ENCODE results near the gene LAMA3. TPM values are rescaled to one million over a fixed set of nuclear protein-coding genes. Genes with fewer than 3 reads are reported as not detected.

LAMA3 gene
- total and polyA plus RNA-seq, 8 donors = 2.1 to 13.9 (median 5.1) TPM

DNA sequence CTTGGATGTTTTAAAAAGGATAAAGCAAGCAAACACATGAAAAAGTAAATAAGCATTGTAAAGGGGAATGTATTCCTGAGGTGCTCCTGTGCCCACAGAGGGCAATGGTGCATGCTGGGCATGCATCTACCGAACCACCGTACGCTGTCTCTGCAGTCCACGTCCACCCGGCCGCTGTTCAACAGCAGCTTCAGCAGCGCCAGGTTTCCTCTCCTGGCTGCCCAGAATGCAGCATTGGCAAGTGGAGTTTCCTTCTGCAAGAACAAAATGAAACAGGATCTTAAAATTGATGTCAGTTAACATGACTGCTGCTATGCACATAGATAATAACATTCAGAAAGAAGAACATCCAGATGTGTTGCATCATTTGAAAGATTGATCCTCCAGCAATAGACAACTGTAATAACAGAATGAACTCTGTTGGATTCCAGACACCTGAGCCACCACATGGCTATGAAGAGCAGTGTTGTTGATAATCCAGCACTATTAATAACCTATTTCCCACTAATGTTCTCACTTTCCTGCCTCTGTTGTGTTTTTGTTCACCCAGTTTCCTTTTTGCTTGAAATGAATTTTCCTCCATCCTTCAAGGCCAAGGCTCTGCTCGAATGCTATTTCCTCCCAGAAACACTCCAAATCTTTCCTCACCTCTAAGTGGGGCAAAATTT, 40.2 kb upstream of the LAMA3 start:
- no peak overlapping the region for H3K4me3 ChIP-seq
- no peak overlapping the region for H3K27ac ChIP-seq
- intact Hi-C loops (cut with DNase I) = no loop called here
- H3K36me3 ChIP-seq = no peaks in the 10 kb centered on the region
- H3K9me3 ChIP-seq = no peaks in the 10 kb centered on the region
- WGBS, 2 donors = 74 to 78% methylated on average over 8 of the region's 8 CpGs
- no peak for ATAC-seq
- peaks cover 0 to 3% (median 0%) of the 10 kb centered on the region in 3 donors for H3K4me1 ChIP-seq
- DNase-seq = no peak
- FAIRE-seq = no peak
- TF ChIP-seq, protein P1, sequence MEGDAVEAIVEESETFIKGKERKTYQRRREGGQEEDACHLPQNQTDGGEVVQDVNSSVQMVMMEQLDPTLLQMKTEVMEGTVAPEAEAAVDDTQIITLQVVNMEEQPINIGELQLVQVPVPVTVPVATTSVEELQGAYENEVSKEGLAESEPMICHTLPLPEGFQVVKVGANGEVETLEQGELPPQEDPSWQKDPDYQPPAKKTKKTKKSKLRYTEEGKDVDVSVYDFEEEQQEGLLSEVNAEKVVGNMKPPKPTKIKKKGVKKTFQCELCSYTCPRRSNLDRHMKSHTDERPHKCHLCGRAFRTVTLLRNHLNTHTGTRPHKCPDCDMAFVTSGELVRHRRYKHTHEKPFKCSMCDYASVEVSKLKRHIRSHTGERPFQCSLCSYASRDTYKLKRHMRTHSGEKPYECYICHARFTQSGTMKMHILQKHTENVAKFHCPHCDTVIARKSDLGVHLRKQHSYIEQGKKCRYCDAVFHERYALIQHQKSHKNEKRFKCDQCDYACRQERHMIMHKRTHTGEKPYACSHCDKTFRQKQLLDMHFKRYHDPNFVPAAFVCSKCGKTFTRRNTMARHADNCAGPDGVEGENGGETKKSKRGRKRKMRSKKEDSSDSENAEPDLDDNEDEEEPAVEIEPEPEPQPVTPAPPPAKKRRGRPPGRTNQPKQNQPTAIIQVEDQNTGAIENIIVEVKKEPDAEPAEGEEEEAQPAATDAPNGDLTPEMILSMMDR (IDR thresholded peaks at IDR 0.05) = no peak
- no peaks in the 10 kb centered on the region for H3K27me3 ChIP-seq

DNA sequence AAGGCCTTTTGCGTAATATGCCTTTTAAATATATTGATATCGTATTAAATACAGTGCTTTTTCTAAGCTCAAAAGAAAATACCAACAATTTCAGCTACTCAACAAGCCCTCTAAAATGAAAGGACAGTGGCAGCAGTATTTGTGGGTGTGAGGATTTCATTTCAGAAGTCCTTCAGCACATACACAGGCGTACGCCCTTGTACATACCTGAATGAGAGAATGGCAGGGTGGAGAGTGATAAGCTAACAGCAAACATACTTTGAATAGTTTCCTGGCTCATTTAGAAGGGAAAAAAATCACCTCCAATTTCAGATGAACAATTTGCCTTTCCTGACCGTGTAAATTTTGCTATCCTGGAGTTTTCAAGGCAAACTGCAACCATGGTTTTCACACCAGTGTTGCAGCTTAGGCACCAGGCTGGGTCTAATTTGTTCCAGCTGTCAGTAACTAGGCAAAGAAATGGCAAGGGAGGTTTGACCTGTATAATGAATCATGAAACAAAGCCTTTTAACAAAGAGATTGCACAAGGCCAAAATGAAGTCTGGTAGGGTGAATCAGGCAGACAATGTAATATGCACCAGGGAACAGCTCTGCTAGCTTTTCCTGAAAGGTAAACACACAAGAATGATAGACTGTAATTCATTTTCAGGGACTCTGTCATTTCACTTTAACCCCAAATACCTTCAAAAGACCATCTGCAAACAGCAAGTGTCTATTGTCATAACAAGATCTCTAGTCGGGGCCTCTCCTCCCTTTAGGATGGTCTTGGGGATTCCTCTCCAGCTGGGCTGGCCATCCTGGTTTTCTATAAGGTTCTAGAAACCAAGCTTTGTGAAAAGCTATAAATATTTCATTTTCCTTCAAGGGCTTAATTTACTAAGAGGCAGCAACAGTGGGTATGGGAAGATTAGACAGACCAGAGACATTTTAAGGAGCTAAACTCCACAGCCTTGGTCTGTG, 38.0 kb upstream of the LAMA3 start:
- TF ChIP-seq, protein P1 (IDR thresholded peaks at IDR 0.05) = no peak
- ATAC-seq (peak in 3 of 4 donors; percentile 65 to 86 (median 74)), FAIRE-seq (no peak), DNase-seq (no peak)
- Histone ChIP-seq H3K27me3 (no peaks in the 10 kb centered on the region), H3K4me1 (peaks cover 0 to 3% (median 0%) of the 10 kb centered on the region in 3 donors), H3K4me3 (no peak overlapping the region), H3K9me3 (no peaks in the 10 kb centered on the region), H3K27ac (peak overlapping the region in 1 of 4 donors; percentile 7), H3K36me3 (no peaks in the 10 kb centered on the region)
- WGBS, 2 donors = 58 to 67% methylated on average over 6 of the region's 6 CpGs
- intact Hi-C loops (cut with DNase I) = no loop called here

DNA sequence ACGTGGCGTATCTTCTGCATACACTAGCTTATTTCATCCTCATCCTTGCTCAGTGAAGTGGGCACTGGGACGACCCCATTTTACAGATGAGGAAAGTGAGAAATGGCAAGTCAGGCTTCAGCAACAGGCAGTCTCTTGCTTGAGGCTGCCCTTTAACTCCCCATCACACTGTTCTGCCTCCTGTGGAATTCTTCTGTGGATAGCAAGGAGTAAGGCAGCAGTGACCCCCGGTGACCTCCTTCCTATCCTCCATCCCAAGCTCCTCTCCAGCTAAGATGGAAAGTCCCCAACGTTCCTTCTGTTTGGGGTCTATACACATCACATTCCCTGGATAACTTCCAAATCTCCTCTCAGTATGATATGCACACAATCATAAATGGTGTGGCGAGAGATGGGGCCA, 37.0 kb upstream of the LAMA3 start:
- no peak for DNase-seq
- no peaks in the 10 kb centered on the region for H3K9me3 ChIP-seq
- no peaks in the 10 kb centered on the region for H3K27me3 ChIP-seq
- no peaks in the 10 kb centered on the region for H3K36me3 ChIP-seq
- WGBS, 2 donors = 70 to 79% methylated on average over 6 of the region's 6 CpGs
- no peak for ATAC-seq
- peaks cover 0 to 3% (median 0%) of the 10 kb centered on the region in 3 donors for H3K4me1 ChIP-seq
- intact Hi-C loops (cut with DNase I) = no loop called here
- H3K27ac ChIP-seq = no peak overlapping the region
- H3K4me3 ChIP-seq = no peak overlapping the region
- no peak for FAIRE-seq
- TF ChIP-seq, protein P1 (IDR thresholded peaks at IDR 0.05) = no peak

DNA sequence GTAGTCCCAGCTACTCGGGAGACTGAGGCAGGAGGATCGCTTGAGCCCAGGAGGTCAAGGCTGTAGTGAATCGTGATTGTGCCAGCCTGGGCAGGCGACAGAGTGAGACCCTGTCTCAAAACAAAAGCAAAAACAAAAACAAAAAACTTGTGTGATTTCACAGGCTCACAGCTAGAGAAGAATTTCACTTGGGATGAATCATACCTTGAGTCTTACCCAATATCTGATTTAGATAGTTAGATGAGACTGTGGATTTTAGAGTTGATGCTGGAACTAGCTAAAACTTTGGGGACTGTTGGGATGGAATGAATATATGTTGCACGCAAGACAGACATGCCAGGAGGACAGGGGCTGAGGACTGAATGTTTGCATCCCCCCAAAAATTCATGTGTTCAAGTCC, 31.0 kb upstream of the LAMA3 start:
- Histone ChIP-seq H3K4me1 (no peaks in the 10 kb centered on the region), H3K9me3 (no peaks in the 10 kb centered on the region), H3K4me3 (no peak overlapping the region), H3K27ac (no peak overlapping the region), H3K36me3 (no peaks in the 10 kb centered on the region), H3K27me3 (peaks cover 0 to 9% (median 3%) of the 10 kb centered on the region in 4 donors)
- intact Hi-C loops (cut with DNase I) = no loop called here
- WGBS, 2 donors = 75 to 78% methylated on average over 5 of the region's 5 CpGs
- TF ChIP-seq, protein P1 (IDR thresholded peaks at IDR 0.05) = no peak
- ATAC-seq (no peak), DNase-seq (no peak), FAIRE-seq (no peak)
